GM18505 (cell line): ENCODE results near the gene EDN2.

Source experiments
- ATAC-seq: cut with Tn5 transposase; IDR thresholded peaks from one replicate; pipeline ENCODE4 v1.9.1; 2021; ENCODE audit not compliant: unreplicated experiment
- POLR2A ChIP-seq: IDR thresholded peaks from 4 replicates; pipeline ENCODE4 v1.6.1; 2011; ENCODE audit warnings: borderline replicate concordance; ENCODE audit not compliant: insufficient read depth, insufficient read length; ENCODE audit errors: extremely low read depth

The EDN2 gene

DNA sequence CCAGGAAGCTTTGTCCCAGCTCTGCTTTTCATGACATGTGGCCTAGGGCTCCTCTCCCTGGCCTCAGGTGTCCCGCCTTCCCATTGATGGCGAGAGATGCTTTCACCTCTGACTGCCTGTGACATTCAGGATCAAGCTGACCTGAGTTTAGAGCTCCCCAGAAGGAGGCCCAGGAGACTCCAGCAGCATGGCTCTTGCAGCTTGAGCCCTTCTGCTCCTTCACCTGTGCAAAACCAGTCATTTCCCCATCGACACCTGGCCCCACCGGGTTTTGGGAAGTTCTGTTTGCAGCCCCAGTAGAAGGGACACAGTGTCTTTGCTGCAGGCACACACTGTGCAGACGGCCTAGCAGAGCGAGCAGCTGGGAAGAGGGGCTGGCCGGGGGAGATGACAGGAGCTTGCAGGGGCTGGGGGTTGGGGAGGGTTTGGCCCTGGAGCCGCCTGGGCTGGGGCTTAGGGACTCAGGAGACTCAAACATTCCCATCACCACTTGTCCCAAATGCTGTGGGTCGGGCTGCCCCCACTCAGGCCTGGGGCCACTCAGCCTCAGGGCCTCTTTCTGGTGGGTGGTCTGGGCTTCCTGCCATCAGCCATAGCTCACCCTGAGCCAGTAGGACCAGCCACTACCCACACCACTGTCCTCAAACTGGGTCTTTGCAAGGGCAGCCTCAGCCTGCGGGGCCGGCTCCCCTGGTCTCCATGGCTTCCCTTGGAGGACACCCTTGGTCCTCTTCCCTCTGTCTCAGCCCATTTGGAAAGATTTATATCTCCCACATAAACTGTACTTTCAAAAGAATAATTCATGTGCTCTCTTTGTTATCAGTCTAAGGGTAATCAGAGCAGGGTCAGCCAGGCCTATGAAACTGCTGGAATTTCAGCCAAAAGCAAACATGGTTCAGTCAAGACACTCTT, 3.8 kb upstream of the EDN2 start:
- TF ChIP-seq POLR2A: no peak
- ATAC-seq: no peak

DNA sequence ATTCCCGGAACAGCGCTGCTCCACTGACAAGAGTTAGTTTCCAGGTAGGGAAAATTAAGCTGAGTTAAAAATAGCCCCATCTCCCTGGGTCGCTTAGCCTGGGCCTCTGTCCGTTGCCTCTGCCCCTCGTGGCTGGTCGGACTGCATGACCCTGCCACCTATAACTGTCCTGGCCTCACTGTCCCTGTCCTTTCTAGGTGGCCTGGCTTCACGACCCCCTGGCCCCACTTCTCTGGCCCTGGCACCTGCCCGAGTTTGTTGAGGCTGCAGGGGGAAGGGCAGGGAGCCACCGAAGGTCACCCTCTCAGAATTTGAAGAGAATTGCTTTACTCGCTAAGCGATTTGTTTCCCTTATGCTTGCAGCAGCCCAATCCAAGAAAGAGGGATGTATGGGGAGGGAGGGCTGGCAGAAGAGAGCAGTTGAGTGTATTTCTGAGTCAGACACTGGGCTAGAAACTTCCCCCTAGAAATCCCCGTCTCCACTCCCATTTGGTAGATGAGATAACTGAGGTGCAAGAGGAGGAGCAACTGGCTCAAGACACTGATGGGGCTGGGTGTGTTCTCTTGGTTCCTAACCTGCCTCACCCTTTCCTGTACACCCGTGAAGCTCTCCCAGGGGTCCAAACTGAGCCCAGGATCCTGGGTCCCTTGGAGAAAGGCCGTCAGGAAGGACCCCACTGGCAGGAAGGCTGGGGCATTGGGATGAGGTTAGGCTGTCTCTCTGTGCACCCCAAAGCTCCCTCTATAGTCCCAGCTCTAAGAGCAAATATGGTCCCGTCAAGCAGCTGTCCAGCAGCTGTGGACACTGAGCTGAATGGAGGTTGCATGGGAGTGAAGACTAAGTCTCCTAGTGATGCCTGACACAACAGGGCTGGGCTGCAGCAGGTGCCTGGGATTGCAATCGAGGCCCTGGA, 2.9 kb upstream of the EDN2 start:
- TF ChIP-seq POLR2A: no peak

DNA sequence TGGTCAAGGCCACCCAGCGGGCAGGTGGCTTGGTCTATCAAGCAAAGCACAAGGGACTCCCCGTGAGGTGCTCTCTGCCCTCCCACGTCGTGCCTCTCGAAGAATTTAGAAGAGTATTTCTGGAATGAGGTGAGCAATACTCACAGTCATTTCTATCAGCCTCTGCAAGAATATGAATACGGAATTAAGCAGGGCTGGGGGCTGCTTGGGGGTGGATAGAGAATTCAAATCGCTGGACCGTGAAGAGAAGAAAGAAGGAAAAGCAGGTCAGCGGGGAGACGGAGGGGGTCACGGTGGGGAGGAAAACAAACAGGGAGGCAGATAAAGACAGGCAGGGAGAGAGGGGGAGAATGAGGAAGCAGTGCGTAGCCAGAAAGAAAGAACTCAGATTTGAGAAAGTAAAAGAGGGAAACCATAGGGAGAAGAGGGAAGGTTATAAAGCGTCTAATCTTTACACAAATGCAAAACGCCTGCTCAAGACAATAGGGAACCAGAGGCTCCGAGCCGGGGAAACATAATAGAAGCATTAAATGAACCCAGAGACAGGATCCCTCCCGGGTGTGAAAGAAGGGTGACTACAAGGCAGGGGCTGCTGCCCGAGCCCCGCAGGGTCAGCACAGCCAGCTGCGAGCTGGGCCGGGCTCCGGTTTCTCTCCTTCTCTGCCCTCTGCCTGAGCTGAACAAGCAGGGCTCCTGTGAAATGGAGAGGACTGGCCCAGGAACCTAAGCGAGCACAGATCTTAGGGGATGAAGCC, 2.1 kb upstream of the EDN2 start:
- no peak for TF ChIP-seq POLR2A
- ATAC-seq: no peak

More for the DNA sequence above, 2.9 kb upstream of the EDN2 start:
- no peak for ATAC-seq

GRCh38 chr1:41486053-41486370, 1.5 kb upstream of the EDN2 start:
- TF ChIP-seq POLR2A: no peak
- ATAC-seq: no peak

DNA sequence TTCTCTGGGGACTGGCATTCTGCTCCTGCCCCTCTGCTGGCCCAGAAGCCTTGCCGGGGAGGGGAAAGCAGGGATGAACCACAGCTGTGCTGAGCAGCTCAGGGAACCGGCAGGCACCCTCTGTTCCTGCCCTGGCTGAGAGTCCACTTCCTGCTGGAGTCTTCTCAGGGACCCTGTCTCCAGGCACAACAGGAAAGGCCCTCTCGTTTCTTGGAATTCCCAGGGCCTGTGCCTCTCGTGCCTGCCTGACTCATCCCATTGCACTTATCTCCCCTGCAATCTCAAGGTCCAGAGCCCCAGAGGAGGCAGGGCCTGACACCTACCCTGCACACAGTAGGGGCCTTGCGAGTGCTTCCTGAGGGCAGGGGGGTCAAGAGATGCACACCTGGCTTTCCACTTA, 1.1 kb upstream of the EDN2 start:
- ATAC-seq: no peak

GRCh38 chr1:41483960-41484401, 502 bp downstream of the EDN2 start:
- no peak for ATAC-seq
- no peak for TF ChIP-seq POLR2A

More for the DNA sequence above, 1.1 kb upstream of the EDN2 start:
- TF ChIP-seq POLR2A: no peak

GRCh38 chr1:41483001-41483850, 1.3 kb downstream of the EDN2 start:
- no peak for ATAC-seq
- TF ChIP-seq POLR2A: no peak

DNA sequence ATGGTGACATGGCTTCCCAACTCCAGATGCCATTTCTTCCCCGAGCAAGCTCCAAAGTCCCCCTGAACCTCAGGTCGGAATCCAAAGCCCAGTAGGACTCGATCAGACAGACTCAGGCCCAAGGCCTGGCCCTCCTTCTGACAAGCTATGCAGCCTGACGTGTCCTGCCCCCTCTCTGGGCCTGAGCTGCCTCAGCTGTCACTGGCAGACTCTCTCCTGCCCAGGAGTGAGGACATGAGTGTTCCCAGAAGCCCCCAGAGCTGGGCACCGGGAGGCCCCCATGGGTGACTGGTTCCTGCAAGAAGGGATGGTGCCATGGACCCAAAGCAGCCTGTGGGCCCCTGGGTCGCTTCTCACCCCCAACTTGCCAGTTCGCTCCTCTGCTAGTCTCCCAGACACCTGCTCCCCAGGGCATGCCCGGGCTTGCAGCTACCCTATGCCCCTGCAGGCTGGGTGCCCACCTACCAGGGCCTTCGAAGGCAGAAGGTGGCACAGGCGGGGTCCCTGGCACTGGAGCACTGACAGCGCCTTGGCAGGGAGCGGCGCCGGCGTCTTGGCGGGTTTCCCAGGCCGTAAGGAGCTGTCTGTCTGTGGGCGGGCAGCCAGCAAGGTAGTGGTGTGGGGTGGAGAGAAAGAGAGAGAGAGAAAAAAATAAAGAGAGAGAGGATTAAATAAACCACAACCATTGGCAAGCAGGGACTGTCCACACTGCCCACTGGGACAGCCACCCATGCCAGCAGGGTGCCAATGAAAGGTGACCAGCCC, 2.3 kb downstream of the EDN2 start:
- TF ChIP-seq POLR2A: no peak
- ATAC-seq: no peak

DNA sequence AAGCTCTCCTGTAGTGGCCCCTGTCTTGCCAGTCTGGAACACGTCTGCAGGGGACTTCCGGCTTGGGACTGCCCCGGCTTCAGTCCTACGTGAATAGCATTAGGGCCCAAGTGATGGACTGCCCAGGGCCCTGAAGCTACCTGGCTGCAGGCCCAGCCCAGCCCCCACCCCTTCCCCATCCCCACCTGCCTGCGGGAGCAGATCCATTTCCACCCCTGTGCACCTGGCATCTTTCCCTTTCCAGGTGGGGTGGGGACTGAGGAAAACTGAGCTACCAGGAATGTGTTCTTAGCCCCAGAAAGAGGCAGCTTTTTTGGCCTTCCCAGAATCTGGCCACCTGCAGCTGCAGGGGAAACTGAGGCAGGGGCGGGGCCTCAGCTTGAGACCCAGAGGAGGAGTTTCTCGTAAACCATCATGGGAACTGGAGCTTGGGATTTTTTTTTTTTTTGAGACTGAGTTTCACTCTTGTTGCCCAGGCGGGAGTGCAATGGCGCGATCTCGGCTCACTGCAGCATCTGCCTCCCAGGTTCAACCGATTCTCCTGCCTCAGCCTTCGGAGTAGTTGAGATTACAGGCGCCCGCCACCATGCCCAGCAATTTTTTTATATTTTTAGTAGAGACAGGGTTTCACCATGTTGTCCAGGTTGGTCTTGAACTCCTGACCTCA, 3.2 kb downstream of the EDN2 start:
- no peak for TF ChIP-seq POLR2A
- ATAC-seq: no peak

GRCh38 chr1:41480204-41481108, 4.0 kb downstream of the EDN2 start:
- no peak for TF ChIP-seq POLR2A
- ATAC-seq: no peak
